B cell (primary cell): ENCODE measurements around the gene CDH13.

Source experiments
- CTCF ChIP-seq: fragments of 200-600 bp; IDR thresholded peaks from one replicate; pipeline ENCODE4 v1.8.0; 2022; ENCODE audit warnings: antibody characterized with exemption, mild to moderate bottlenecking
- EZH2 ChIP-seq: IDR thresholded peaks from 2 replicates; pipeline ENCODE4 v1.6.1; 2012; ENCODE audit warnings: borderline replicate concordance, low read depth, mild to moderate bottlenecking, moderate library complexity, low read length; ENCODE audit not compliant: insufficient read depth, poor library complexity, severe bottlenecking

GRCh38 chr16:82820855-82821254 lies 194.1 kb downstream of the CDH13 start:
- no peak for TF ChIP-seq CTCF
- TF ChIP-seq EZH2: no peak
